Upper lobe of left lung (tissue), 4 donors: Measurements from ENCODE around the gene VEZT.

Experiments used
- EP300 ChIP-seq, 4 donors: sonication (generic); formaldehyde crosslinking; IDR thresholded peaks; one replicate each; pipeline ENCODE4 v1.5.1; 2017; ENCODE audit warnings: antibody characterized with exemption in 4 of 4, control low read depth in 2 of 4
- POLR2AphosphoS5 ChIP-seq, 2 donors: sonication (generic); formaldehyde crosslinking; IDR thresholded peaks; one replicate each; pipeline ENCODE4 v1.5.1; 2017; ENCODE audit warnings: antibody characterized with exemption in 2 of 2
- TF ChIP-seq, protein P1 (sequence below), 6 experiments: fragments of 450-650 bp in 4 of 6; fragments of 200-600 bp in 2 of 6; sonication (generic) in 2 of 6; IDR thresholded peaks; one replicate each; pipeline ENCODE4 v1.5.1; 2016 to 2019; ENCODE audit warnings: antibody characterized with exemption in 6 of 6

DNA sequence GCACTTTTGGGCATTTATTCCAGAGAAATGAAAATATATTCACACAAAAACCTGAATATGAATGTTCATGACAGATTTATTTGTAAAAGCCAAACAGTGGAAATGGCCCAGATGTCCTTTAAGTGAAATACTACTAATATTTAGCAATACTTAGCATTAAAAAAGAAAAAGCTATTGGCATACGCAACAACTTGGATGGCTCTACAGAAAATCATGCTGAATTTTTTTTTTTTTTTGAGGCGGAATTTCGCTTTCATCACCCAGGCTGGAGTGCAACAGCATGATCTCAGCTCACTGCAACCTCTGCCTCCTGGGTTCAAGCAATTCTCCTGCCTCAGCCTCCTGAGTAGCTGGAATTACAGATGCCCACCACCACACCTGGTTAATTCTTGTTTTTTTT, 24.5 kb upstream of the VEZT start:
- TF ChIP-seq, protein P1, sequence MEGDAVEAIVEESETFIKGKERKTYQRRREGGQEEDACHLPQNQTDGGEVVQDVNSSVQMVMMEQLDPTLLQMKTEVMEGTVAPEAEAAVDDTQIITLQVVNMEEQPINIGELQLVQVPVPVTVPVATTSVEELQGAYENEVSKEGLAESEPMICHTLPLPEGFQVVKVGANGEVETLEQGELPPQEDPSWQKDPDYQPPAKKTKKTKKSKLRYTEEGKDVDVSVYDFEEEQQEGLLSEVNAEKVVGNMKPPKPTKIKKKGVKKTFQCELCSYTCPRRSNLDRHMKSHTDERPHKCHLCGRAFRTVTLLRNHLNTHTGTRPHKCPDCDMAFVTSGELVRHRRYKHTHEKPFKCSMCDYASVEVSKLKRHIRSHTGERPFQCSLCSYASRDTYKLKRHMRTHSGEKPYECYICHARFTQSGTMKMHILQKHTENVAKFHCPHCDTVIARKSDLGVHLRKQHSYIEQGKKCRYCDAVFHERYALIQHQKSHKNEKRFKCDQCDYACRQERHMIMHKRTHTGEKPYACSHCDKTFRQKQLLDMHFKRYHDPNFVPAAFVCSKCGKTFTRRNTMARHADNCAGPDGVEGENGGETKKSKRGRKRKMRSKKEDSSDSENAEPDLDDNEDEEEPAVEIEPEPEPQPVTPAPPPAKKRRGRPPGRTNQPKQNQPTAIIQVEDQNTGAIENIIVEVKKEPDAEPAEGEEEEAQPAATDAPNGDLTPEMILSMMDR (IDR thresholded peaks at IDR 0.05), result no peak
- TF ChIP-seq POLR2AphosphoS5 (IDR thresholded peaks at IDR 0.05) (no peak), EP300 (IDR thresholded peaks at IDR 0.05) (no peak)
